ENCODE data around the gene FANK1. TPM values are rescaled to one million over a fixed set of nuclear protein-coding genes. Genes with fewer than 3 reads are reported as not detected.

Gene FANK1
- total and polyA plus RNA-seq, 3 donors from 2014 or later, result 41.1 to 143 (median 60.9) TPM

- Histone ChIP-seq H3K4me1 (no peaks in the 10 kb centered on the region), H3K9me3 (no peaks in the 10 kb centered on the region), H3K27me3 (no peaks in the 10 kb centered on the region), H3K27ac (no peak overlapping the region), H3K4me3 (no peak overlapping the region), H3K36me3 (ENCODE audit: low read depth, missing control alignments) (no peaks in the 10 kb centered on the region)
- no peak for TF ChIP-seq POLR2A (IDR thresholded peaks at IDR 0.05)
- TF ChIP-seq, protein P1, sequence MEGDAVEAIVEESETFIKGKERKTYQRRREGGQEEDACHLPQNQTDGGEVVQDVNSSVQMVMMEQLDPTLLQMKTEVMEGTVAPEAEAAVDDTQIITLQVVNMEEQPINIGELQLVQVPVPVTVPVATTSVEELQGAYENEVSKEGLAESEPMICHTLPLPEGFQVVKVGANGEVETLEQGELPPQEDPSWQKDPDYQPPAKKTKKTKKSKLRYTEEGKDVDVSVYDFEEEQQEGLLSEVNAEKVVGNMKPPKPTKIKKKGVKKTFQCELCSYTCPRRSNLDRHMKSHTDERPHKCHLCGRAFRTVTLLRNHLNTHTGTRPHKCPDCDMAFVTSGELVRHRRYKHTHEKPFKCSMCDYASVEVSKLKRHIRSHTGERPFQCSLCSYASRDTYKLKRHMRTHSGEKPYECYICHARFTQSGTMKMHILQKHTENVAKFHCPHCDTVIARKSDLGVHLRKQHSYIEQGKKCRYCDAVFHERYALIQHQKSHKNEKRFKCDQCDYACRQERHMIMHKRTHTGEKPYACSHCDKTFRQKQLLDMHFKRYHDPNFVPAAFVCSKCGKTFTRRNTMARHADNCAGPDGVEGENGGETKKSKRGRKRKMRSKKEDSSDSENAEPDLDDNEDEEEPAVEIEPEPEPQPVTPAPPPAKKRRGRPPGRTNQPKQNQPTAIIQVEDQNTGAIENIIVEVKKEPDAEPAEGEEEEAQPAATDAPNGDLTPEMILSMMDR (IDR thresholded peaks at IDR 0.05), result no peak
- no peak for DNase-seq
- WGBS, 2 donors, result 89 to 92% methylated on average over 5 of the region's 5 CpGs
- intact Hi-C loops (cut with DNase I; ENCODE audit: low total_unique reads), result no loop called here
Observed at GRCh38 chr10:126021833-126022500, 125.6 kb downstream of the FANK1 start.

GRCh38 chr10:126022841-126023240 is 126.5 kb downstream of the FANK1 start:
- Histone ChIP-seq H3K27ac (no peak overlapping the region), H3K36me3 (ENCODE audit: low read depth, missing control alignments) (no peaks in the 10 kb centered on the region), H3K9me3 (no peaks in the 10 kb centered on the region), H3K4me3 (no peak overlapping the region), H3K27me3 (no peaks in the 10 kb centered on the region), H3K4me1 (no peaks in the 10 kb centered on the region)
- TF ChIP-seq POLR2A (IDR thresholded peaks at IDR 0.05), result no peak
- TF ChIP-seq, protein P1 (IDR thresholded peaks at IDR 0.05), result no peak
- no peak for DNase-seq
- WGBS, 2 donors, result 87 to 94% methylated on average over 5 of the region's 5 CpGs
- intact Hi-C loops (cut with DNase I; ENCODE audit: low total_unique reads), result no loop called here

DNA sequence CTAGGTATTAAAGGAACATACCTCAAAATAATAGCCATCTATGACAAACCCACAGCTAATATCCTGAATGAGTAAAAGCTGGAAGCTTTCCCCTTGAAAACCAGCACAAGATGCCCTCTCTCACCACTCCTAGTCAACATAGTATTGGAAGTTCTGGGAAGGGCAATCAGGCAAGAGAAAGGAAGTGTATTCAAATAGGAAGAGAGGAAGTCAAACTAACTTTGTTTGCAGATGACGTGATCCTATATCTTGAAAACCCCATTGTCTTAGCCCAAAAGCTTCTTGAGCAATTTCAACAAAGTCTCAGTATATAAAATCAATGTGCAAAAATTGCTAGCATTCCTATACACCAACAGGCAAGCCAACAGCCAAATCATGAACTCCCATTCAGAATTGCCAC is 131.3 kb downstream of the FANK1 start:
- no peaks in the 10 kb centered on the region for H3K4me1 ChIP-seq
- intact Hi-C loops (cut with DNase I; ENCODE audit: low total_unique reads), result no loop called here
- no peak for DNase-seq
- no peak overlapping the region for H3K4me3 ChIP-seq
- no peaks in the 10 kb centered on the region for H3K36me3 ChIP-seq (ENCODE audit: low read depth, missing control alignments)
- WGBS, 2 donors, result 81 to 92% methylated on average over 1 of the region's 1 CpG
- H3K27me3 ChIP-seq, result no peaks in the 10 kb centered on the region
- TF ChIP-seq, protein P1 (IDR thresholded peaks at IDR 0.05), result no peak
- TF ChIP-seq POLR2A (IDR thresholded peaks at IDR 0.05), result no peak
- H3K9me3 ChIP-seq, result no peaks in the 10 kb centered on the region
- H3K27ac ChIP-seq, result no peak overlapping the region

- H3K9me3 ChIP-seq, result no peaks in the 10 kb centered on the region
- TF ChIP-seq, protein P1 (IDR thresholded peaks at IDR 0.05), result no peak
- no peak for TF ChIP-seq POLR2A (IDR thresholded peaks at IDR 0.05)
- no peaks in the 10 kb centered on the region for H3K27me3 ChIP-seq
- no peak overlapping the region for H3K27ac ChIP-seq
- no peak overlapping the region for H3K4me3 ChIP-seq
- no peaks in the 10 kb centered on the region for H3K4me1 ChIP-seq
- intact Hi-C loops (cut with DNase I; ENCODE audit: low total_unique reads), result no loop called here
- H3K36me3 ChIP-seq (ENCODE audit: low read depth, missing control alignments), result no peaks in the 10 kb centered on the region
- DNase-seq, result no peak
- WGBS, 2 donors, result 94 to 97% methylated on average over 3 of the region's 3 CpGs
Observed at GRCh38 chr10:126029999-126030398, 133.6 kb downstream of the FANK1 start.

GRCh38 chr10:126034586-126034985 is 138.2 kb downstream of the FANK1 start:
- DNase-seq, result no peak
- intact Hi-C loops (cut with DNase I; ENCODE audit: low total_unique reads), result no loop called here
- no peaks in the 10 kb centered on the region for H3K27me3 ChIP-seq
- no peaks in the 10 kb centered on the region for H3K4me1 ChIP-seq
- H3K9me3 ChIP-seq, result no peaks in the 10 kb centered on the region
- no peak overlapping the region for H3K4me3 ChIP-seq
- WGBS, 2 donors, result 91 to 95% methylated on average over 2 of the region's 2 CpGs
- no peaks in the 10 kb centered on the region for H3K36me3 ChIP-seq (ENCODE audit: low read depth, missing control alignments)
- TF ChIP-seq POLR2A (IDR thresholded peaks at IDR 0.05), result no peak
- TF ChIP-seq, protein P1 (IDR thresholded peaks at IDR 0.05), result no peak
- no peak overlapping the region for H3K27ac ChIP-seq
